Gastrocnemius medialis (tissue), 4 donors: ENCODE measurements around the gene EMC10. TPM values are rescaled to one million over a fixed set of nuclear protein-coding genes. Genes with fewer than 3 reads are reported as not detected.

Experiments
- ATAC-seq, 2 donors: fragments of 150-250 bp; one replicate each; pipeline ENCODE4 v1.9.1; 2016
- DNase-seq, 2 donors: peaks; one replicate each; pipeline ENCODE4 v3.0.0-alpha.2; 2019
- H3K27ac ChIP-seq, 4 donors: fragments of 200-600 bp; sonication (generic); 1 replicate in 1 of 4; 2 replicates in 3 of 4; pipeline ENCODE4 v1.5.1; 2016 to 2018; ENCODE audit warnings: mild to moderate bottlenecking in 2 of 4, moderate library complexity in 1 of 4
- H3K27me3 ChIP-seq, 3 donors: fragments of 200-600 bp; sonication (generic) in 2 of 3; 1 replicate in 1 of 3; 2 replicates in 2 of 3; pipeline versions ENCODE4 v1.5.1 to v1.6.0; 2016 to 2019; ENCODE audit warnings: mild to moderate bottlenecking in 1 of 3, moderate library complexity in 1 of 3
- H3K36me3 ChIP-seq, 2 donors: fragments of 200-600 bp; sonication (generic) in 1 of 2; one replicate each; pipeline ENCODE4 v1.5.1; 2017 to 2018
- H3K4me1 ChIP-seq, 2 donors: fragments of 200-600 bp; sonication (generic) in 1 of 2; one replicate each; pipeline ENCODE4 v1.5.1; 2016 to 2017; ENCODE audit warnings: mild to moderate bottlenecking in 2 of 2
- H3K4me3 ChIP-seq, 4 donors: fragments of 200-600 bp; sonication (generic) in 3 of 4; 1 replicate in 1 of 4; 2 replicates in 3 of 4; pipeline ENCODE4 v1.5.1; 2016 to 2019; ENCODE audit warnings: mild to moderate bottlenecking in 2 of 4
- H3K9me3 ChIP-seq, 3 donors: fragments of 200-600 bp; sonication (generic) in 2 of 3; 1 replicate in 1 of 3; 2 replicates in 2 of 3; pipeline ENCODE4 v1.5.1; 2016 to 2019
- CTCF ChIP-seq, 5 experiments: fragments of 450-650 bp in 3 of 5; fragments of 200-600 bp in 2 of 5; sonication (generic) in 2 of 5; IDR thresholded peaks in 4 of 5; conservative IDR thresholded peaks in 1 of 5; 1 replicate in 4 of 5; 2 replicates in 1 of 5; pipeline ENCODE4 v1.5.1; 2016 to 2019; ENCODE audit warnings: antibody characterized with exemption in 5 of 5, mild to moderate bottlenecking in 3 of 5, moderate library complexity in 3 of 5
- POLR2A ChIP-seq, 2 donors: fragments of 450-650 bp; IDR thresholded peaks; one replicate each; pipeline ENCODE4 v1.6.1; 2017; ENCODE audit warnings: antibody characterized with exemption in 2 of 2, mild to moderate bottlenecking in 2 of 2, moderate library complexity in 2 of 2
- in situ Hi-C, 4 donors: fragments of 200-750 bp; cut with MboI; loops; one replicate each; pipeline versions ENCODE4 v1.15.0 to v1.8.0; 2017; ENCODE audit warnings: low sequenced_read_pairs in 4 of 4
- intact Hi-C: fragments of 100-400 bp; cut with DNase I; formaldehyde crosslinking; loops from one replicate; pipeline ENCODE4 v1.15.1; 2023; ENCODE audit warnings: low total_unique reads
- total RNA-seq, 4 donors: library from RNA; depleted of rRNA; stranded (reverse); fragments of >200 nt; gene quantifications; one replicate each; pipeline versions ENCODE4 v1.1.0 to v1.2.3, GENCODE V29; 2016

EMC10 gene
- total RNA-seq, 4 donors from 2014 or later = 29.2 to 67.4 (median 45.4) TPM

- no peak for TF ChIP-seq POLR2A (IDR thresholded peaks at IDR 0.05)
- no peak for TF ChIP-seq CTCF (IDR thresholded peaks at IDR 0.05 in 4 of 5, conservative IDR thresholded peaks at IDR 0.05 in 1 of 5)
- intact Hi-C loops (loop anchor here (10.0 kb wide), 1 partner anchor 90 kb away; no protein-coding TSS in a partner anchor), in situ Hi-C loops (loop anchor here in 3 of 4 donors (5.0 to 25.0 kb wide), 2 partner anchors 97 to 102 kb away; partner anchors contain the start of gene NAPSA (in 3 of the 3))
- Histone ChIP-seq H3K27me3 (no peaks in the 10 kb centered on the region), H3K9me3 (no peaks in the 10 kb centered on the region), H3K36me3 (no peaks in the 10 kb centered on the region), H3K27ac (peak overlapping the region in 1 of 4 donors; percentile 75), H3K4me1 (peaks cover 0 to 8% of the 10 kb centered on the region in 2 donors), H3K4me3 (no peak overlapping the region)
- no peak for DNase-seq
- no peak for ATAC-seq
Measured at GRCh38 chr19:50464348-50464747, 12.0 kb upstream of the EMC10 start.

GRCh38 chr19:50465000-50465399 is 11.3 kb upstream of the EMC10 start:
- Histone ChIP-seq H3K36me3 (no peaks in the 10 kb centered on the region), H3K9me3 (no peaks in the 10 kb centered on the region), H3K4me3 (no peak overlapping the region), H3K27me3 (no peaks in the 10 kb centered on the region), H3K4me1 (peaks cover 0 to 8% of the 10 kb centered on the region in 2 donors), H3K27ac (peak overlapping the region; percentile 65 to 76 (median 71))
- DNase-seq (no peak), ATAC-seq (no peak)
- no peak for TF ChIP-seq POLR2A (IDR thresholded peaks at IDR 0.05)
- no peak for TF ChIP-seq CTCF (IDR thresholded peaks at IDR 0.05 in 4 of 5, conservative IDR thresholded peaks at IDR 0.05 in 1 of 5)
- intact Hi-C loops (loop anchor here (10.0 kb wide), 1 partner anchor 90 kb away; no protein-coding TSS in a partner anchor), in situ Hi-C loops (loop anchor here in 3 of 4 donors (5.0 to 25.0 kb wide), 2 partner anchors 98 to 103 kb away; partner anchors contain the start of gene NAPSA (in 3 of the 3))

GRCh38 chr19:50465986-50466705 is 10.2 kb upstream of the EMC10 start:
- H3K9me3 ChIP-seq = no peaks in the 10 kb centered on the region
- H3K36me3 ChIP-seq = no peaks in the 10 kb centered on the region
- ATAC-seq = peak; percentile 73 to 75
- in situ Hi-C loops (loop anchor here in 1 of 4 donors (25.0 kb wide), 1 partner anchor 104 kb away; the partner anchor contains the start of gene NAPSA), intact Hi-C loops (loop anchor here (2.0 to 10.0 kb wide), 2 partner anchors 33 to 89 kb away; partner anchors contain the start of gene MYBPC2)
- peak in 1 of 2 donors; percentile 84 for DNase-seq
- H3K4me1 ChIP-seq = peaks cover 0 to 8% of the 10 kb centered on the region in 2 donors
- peak overlapping the region; percentile 65 to 76 (median 71) for H3K27ac ChIP-seq
- no peaks in the 10 kb centered on the region for H3K27me3 ChIP-seq
- H3K4me3 ChIP-seq = peak overlapping the region in 1 of 4 donors; percentile 13
- TF ChIP-seq POLR2A (IDR thresholded peaks at IDR 0.05) (no peak), CTCF (IDR thresholded peaks at IDR 0.05 in 4 of 5, conservative IDR thresholded peaks at IDR 0.05 in 1 of 5) (peak in 4 of 5 experiments; percentile 12 to 36 (median 27))

- no peaks in the 10 kb centered on the region for H3K9me3 ChIP-seq
- in situ Hi-C loops (loop anchor here in 1 of 4 donors (25.0 kb wide), 1 partner anchor 104 kb away; the partner anchor contains the start of gene NAPSA), intact Hi-C loops (loop anchor here (2.0 to 10.0 kb wide), 2 partner anchors 34 to 88 kb away; partner anchors contain the start of gene MYBPC2)
- no peak for ATAC-seq
- no peaks in the 10 kb centered on the region for H3K36me3 ChIP-seq
- H3K4me1 ChIP-seq = peaks cover 0 to 8% of the 10 kb centered on the region in 2 donors
- H3K27ac ChIP-seq = peak overlapping the region; percentile 65 to 76 (median 71)
- no peak for DNase-seq
- TF ChIP-seq POLR2A (IDR thresholded peaks at IDR 0.05) = no peak
- no peak for TF ChIP-seq CTCF (IDR thresholded peaks at IDR 0.05 in 4 of 5, conservative IDR thresholded peaks at IDR 0.05 in 1 of 5)
- H3K27me3 ChIP-seq = no peaks in the 10 kb centered on the region
- no peak overlapping the region for H3K4me3 ChIP-seq
Measured at GRCh38 chr19:50466706-50467039, 9.6 kb upstream of the EMC10 start.
